Measurements from ENCODE around the gene DOK7.

DNA sequence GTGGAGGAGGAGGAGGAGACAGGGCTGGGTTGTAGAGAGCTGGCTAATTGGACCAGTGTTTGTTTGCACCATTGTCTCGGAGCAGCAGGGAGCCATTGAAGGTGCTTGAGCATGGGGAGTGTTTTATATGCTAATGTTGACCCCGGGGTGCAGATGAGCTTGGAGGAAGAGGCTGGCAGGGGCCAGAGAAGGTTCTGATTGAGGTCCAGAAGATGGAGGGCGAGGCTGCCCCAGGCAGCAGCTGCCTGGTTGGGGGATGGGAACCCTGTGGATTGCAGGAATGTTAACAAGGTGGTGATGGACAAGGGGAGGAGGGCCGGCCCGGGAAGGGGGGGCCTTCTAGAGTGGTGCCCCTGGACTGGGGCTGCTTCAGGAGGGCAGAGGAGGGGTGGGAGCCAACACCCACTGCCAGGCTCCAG is 18.0 kb downstream of the DOK7 start:
- TF ChIP-seq TAF1 (IDR thresholded peaks at IDR 0.05; ENCODE audit: borderline replicate concordance, insufficient read depth, low read length) = no peak
- TF ChIP-seq SIN3A (IDR thresholded peaks at IDR 0.05; ENCODE audit: borderline replicate concordance, insufficient read depth, low read length) = no peak
